ENCODE results near the gene TLE3.
"Not testable (repeated sequence)": the region's sequence is repeated elsewhere in the genome, so short reads cannot be mapped to it uniquely, and the experiment has no call there.

Gene TLE3

DNA sequence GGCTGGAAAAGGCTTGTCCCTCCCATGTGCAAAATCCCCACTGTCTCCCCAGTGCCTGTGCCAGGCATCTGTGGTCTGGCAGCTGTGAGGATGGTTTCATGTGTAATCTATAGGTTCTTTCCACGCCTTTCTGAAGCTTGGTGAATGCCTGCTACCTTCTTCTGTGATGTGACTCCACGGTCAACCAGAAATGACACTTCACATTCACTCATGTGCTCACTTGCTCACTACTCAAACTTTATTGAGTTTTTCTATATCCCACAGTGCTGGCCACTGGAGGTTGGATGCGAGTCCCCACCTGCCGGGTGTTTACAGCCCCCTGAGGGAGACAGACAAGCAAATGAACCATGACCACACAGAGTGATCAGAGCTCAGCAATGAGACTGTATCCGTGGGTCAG, 27.9 kb upstream of the TLE3 start:
- no peak for DNase-seq (ENCODE audit: low read depth)

DNA sequence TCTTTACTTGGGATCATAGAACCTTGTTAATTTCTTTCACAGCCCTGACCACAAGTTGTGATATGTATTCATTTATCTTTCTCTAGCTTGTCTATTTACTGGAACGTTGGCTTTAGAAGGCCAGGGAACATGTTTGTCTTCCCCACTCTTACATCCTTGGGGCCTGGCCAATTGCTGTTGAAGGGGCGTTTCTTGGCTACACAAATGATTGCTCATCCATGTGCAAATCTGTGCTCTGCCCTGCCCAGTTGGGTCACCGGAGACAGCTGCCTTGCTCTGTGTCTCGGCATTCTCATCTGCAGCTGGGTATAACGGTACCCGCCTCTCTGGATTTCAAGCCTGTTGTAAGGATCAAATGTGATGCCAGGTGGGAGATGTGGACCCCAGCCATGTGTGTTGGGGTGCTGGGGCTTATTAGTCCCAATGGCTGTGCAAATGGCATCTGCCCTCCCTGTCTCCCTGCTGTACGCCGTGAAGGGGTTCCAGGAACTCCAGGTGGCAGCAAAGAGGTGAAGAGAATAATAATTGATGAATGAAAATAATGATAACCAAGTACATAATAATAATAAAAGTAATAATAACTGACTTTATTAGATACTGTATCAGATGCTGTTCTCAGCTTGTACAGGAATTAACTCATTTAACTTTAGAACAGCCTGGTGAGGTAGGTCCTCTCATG, 24.0 kb upstream of the TLE3 start:
- DNase-seq (ENCODE audit: low read depth), result no peak

DNA sequence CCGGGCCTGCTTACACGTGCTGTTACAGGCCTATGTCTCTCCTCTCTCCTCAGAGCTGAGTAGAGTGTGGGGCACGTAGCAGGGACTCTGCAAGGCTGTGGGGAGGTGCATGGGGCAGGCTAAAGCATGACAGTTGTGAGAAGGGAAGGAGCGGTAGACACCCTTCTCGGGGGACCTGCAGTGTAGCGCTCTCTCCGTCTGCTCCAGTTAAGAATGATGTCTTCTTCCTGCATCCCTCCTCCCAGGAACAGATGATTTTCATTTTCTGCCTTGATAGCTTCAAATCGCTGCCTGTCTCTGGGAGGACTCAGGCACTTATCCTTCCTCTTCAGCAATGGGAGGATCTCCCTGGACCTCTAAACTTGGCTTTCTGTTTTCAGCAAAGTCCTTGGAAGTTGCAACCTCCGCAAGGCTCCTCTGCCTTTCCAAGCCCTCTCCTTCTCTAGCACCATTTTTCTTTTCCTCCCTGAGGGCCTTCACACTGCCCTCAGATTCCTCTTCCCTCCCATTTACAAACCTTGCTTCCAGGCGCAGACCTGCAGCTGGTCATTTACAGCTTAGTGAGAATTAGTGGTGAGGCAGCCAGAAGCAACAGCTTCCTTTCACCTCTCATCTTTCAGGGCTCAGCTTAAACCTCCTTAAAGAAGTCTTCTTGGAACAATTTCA, 23.4 kb upstream of the TLE3 start:
- no peak for DNase-seq (ENCODE audit: low read depth)

DNA sequence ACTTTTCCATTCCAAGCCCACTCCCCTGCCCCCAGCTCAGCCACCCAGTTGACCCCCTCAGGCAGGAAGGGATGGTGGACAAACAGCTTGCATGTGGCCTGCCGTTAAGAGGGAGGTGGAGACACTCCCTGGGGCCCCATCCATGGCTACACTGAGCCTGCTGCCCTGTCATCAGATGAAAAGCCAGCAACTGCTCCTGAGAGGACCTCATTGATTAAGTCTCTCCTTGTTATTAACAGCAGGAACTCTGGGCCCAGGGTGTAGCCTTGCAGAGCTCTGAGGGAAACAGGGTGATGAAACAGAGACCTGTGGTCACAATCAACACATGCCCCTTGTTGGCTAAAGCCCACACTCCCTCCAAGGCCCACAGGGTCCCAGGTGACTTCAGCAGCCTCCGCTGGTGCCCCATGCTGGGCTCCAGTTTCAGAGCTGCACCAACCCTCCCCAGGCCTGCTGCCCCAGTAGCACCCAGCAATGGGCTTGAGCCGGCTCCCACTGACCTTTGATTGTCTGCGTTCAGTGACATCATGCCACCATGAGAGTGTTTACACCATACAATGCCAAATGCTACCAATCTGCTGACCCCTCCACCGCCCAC, 22.3 kb upstream of the TLE3 start:
- DNase-seq (ENCODE audit: low read depth), result no peak

DNA sequence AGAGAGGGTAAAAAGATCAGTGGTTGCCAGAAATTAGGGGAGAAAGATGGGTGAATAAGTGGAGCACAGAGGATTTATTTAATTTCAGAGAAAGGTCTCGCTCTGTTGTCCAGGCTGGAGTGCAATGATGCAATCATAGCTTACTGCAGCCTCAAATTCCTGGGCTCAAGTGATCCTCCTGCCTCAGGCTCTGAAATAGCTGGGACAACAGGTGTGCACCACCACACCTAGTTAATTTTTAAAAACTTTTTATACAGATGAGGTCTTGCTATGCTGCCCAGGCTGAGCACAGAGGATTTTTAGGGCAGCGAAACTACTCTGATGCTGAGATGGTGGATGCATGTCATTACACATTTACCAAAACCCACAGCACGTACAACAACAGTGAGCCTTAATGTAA, 20.9 kb upstream of the TLE3 start:
- no peak for DNase-seq (ENCODE audit: low read depth)

DNA sequence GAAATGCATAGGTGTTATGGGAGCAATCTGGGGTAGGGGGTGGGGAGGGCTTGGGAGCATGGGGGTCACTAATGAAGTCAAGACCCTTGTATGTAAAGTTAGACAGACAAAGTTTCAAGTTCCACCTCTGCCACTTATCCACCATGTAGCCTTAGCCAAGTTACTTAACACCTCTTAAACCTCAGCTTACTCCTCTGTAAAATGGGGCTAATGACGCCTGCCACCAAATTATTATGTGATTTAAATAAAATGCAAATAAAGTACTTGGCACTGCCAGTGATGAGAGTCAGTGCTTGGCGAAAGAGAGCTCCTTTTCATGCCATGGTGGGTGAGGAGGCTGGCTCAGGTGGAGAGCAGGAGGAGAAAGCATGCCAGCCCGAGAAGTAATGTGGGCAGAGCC, 18.6 kb upstream of the TLE3 start:
- DNase-seq (ENCODE audit: low read depth), result no peak

DNA sequence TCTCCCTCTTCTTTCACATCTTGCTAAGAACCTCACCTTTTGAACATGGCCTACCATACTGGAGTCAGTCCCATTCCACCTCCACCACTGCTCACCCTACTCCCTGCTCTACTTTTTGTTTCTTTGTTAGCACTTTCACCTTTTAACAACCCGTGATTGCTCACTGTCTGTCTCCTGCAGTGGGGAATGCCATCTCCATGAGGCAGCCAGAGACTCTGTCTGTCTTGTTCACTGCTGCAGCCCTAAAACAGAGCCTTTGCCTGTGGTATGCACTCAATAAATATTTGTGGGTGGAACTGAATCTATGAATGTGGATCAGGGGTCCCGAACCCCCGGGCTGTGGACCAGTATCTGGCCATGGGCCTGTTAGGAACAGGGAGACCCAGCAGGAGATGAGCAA, 16.5 kb upstream of the TLE3 start:
- DNase-seq (ENCODE audit: low read depth), result no peak

DNA sequence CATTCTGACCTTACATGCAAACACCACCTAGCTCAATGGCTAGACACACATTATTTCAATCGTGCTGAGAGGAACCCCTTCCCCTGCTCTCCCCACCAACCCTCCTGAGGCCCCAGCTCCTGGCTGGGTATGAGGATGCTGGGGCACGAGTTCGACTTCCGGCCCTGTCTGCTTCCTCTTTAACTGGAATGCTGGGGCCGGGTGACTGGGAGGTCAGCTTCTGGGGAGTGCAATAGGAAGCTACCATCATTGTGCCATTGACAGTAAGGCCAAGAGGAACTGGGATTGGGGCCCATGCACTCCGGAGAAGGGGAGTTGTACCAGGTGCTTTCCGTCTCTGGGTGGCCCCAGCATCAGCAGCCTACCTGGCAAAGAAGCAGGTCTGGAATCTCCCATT, 15.6 kb upstream of the TLE3 start:
- DNase-seq (ENCODE audit: low read depth), result no peak

DNA sequence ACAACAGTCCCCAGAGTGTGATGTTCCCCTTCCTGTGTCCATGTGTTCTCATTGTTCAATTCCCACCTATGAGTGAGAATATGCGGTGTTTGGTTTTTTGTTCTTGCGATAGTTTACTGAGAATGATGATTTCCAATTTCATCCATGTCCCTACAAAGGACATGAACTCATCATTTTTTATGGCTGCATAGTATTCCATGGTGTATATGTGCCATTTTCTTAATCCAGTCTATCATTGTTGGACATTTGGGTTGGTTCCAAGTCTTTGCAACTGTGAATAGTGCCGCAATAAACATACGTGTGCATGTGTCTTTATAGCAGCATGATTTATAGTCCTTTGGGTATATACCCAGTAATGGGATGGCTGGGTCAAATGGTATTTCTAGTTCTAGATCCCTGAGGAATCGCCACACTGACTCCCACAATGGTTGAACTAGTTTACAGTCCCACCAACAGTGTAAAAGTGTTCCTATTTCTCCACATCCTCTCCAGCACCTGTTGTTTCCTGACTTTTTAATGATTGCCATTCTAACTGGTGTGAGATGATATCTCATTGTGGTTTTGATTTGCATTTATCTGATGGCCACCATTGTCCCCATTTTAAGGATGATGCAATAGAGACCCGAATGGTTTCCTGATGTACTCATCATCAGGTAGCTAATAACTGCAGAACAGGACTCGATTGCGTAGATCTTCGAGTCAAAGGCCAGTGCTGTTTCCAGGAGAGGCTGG, 15.0 kb upstream of the TLE3 start:
- not testable (repeated sequence) for DNase-seq (ENCODE audit: low read depth)

DNA sequence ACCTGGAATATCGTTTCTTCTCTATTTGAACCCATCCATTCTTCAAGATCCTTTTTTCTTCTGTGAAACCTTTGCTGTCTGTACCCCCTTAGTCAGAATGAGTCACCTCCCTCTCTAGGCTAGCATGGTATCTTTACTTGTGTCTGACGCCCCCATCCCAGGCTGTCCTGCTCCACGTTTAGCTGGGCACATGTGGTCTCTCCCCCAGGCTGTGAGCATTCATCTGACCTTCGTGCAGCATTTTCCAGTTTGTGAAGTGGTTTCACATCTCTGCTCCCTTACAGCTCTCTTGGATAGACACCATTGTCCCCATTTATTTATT, 14.3 kb upstream of the TLE3 start:
- DNase-seq (ENCODE audit: low read depth), result no peak

DNA sequence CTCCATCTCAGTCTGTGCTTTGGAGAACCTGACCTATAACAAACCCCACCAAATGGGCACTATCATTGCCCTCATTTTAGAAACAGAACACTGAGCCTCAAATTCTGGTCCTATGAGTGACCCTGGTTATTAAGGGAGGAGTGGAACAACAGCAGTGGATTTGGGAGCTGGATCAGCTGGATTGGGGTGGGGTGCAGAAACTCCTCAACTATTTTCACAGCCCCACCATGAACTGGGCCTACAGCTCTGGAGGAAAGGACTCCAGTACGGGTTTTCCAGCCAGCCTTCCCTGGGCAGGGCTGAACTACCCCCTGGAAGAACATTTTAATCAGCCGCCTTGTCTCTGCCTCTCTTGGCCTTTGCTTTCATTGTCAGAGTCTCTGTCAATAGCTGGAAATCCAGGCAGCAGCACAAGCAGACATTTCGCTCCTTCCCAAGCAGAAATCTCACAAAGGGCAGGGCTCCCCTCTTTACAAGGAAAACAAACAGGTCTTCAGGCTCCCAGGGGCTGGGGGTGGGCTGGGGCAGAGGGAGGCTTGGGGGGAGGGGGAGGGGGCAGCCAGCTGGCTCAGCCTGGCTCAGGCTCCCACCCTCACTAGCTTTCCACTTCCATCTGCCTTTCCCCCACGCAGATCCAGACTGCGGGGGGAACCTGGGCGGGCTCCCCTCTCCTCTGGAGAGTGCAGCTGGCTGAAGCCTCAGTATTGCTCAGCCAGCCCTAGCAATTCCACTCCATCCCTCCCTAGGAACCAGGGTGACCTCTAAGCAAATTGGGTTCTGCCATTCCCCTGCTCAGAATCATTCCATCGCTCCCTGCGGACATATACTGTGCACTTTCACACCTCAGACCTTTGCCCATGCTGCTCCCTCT, 13.7 kb upstream of the TLE3 start:
- peak; percentile 90 for DNase-seq (ENCODE audit: low read depth)

DNA sequence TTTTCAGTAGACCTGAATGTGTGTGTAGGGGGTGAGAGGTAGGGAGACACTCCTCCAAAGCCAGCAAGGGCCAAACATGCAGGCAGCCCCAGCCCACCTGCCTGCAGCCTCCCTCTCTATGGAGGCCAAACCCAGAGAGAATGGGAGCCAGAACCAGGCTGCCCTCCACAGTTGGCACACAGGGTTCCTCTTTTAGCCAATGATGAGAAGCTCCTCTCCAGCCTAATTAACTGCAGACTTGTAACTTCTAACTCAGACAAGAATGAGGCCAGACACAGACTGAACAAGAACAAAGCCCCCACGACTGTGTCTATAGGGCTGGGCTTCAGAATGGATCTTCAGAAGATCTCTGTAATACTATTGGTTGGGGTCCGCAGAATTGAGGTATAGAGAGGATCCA, 12.3 kb upstream of the TLE3 start:
- no peak for DNase-seq (ENCODE audit: low read depth)

DNA sequence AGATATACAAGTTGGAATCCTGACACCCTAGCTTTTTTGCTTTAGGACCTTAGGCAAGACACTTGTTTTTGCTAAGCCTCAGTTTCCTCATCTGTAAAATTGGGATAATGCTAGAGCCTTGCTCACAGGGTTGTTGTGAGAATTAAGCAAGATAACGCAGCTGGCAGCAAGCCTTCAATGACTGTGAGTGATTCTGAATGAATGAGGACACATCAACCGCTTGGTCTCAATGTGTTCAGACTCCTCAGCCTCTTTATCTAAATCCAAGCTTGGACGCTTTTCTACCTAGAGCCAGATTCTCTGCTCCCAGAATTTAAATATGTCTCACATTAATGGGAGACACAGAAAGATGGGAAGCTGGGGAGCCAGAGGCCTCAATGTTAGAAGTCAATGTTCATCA, 11.8 kb upstream of the TLE3 start:
- DNase-seq (ENCODE audit: low read depth), result no peak

DNA sequence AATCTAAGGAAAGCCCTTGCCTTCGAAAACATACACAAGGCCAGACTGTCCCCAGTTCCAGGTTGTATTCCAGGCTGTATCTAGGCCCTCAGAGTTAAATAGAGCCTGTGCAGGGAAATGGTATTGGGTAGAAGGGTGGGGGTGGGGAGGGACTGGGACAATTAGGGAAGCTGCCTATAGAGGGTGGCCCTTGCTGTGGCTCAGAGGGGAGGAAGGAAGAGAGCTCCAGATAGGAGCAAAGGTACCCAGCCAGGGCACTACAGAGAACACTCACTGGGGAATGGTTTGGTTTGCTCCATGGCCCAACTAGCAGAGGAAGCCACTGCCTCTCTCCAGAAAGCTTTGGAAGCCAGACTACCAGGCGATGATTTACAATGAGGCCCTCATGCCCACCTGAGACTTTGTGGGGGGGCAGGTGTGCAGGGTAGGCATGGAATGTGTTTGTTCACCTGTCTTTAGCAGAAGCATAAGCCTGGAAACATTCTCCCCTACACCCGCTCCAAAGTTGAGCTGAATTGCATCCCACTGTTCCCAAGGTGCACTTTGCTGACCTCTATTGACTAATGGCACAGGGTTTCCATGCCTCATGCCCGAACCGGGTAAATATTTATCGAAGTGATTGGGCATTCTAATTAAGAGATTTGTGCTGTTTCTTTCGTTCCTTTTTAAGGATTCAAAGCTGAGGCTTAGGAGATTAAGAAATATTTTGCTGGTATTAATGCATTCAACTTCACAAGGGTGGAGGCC, 6.3 kb upstream of the TLE3 start:
- DNase-seq (ENCODE audit: low read depth), result no peak

DNA sequence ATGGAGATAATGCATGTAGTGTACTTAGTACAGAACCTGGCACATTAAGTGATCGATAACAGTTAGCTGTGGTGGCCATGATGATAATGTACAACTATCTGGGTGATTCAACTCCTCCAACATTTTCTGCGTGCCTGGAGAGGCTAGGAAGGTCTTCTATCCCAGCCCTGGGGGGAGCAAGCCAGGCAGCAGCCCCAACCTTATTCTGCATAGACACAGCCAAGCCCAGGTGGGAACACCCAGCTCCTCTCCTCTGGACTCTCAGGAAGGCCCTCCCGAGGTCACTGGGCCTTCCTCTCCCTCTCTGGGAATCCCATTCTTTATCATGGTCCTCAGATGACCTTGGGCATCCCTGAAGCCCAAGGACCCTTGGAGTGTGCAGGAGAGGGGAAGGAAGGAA, 5.1 kb upstream of the TLE3 start:
- DNase-seq (ENCODE audit: low read depth), result no peak

DNA sequence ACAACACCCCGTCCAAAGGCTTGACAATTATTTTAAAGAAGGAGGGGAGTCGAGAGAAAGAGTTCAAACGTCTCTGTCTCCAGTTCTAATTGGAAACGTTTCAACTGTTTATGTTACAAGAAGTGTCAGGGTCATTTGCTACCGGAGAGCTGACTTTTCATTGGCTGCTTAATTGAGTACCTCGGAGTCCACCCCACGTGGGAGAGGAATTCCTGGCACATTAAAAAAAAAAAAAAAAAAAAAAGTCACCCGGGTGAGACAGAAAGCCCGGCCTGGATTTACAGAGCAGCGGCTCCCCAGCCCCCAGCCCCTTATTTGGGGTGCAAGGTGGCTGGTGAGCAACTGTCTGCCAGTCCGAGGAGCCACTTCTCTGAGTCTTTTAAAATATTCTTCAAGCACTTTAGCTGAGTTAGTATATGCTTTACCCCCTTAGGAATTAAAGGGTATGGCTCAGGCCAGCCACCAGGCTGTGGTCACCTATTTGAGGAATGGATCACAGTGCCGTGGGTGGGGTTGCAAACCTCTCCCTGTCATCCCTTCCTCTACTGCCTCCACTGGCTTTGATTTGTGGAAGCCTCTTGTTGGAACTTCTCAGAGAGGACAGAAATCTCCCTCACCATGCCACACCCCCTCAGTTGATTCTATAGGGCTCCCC, 3.9 kb upstream of the TLE3 start:
- no peak for DNase-seq (ENCODE audit: low read depth)

DNA sequence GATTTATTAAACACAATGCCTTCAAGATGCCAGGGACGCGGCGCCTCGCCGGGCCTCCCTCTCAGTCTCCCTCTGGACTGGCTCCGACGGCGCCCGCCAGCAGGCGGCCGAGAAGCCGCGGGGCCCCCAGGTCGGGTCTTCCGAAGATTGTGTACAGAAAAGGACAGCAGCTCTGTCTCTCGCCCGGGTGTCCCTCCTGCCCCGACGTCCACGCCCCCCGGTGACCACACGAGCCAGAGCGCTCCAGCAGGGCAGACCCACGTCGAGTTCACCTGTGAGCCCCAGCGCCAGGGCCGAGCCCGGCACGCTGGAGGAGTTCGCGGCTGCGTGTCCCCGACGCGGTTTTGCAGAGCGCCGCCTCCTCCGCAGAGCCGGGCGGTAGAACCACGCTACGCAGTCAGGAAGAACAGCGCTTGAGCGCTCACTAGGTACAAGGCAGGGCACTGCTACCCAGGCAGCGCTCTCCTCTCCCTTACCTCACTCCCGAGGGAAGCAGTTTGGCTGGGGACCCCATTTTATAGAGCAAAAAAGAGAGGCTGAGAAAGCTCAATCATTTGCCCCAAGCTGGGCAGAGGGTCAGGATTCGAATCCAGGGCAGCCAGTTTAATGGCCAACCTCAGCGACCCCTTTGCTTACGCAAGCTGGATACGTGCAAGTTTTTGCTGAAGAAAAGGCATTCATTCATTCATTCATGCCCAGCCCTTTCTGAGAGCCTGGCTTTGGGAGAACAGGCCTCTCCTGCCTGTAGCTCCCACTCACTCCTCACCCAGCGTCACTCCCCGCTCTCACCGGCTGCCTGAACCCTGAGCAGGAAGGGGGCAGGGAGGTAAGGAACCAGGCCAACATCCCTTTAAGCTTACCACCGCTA, 3.0 kb upstream of the TLE3 start:
- no peak for DNase-seq (ENCODE audit: low read depth)

DNA sequence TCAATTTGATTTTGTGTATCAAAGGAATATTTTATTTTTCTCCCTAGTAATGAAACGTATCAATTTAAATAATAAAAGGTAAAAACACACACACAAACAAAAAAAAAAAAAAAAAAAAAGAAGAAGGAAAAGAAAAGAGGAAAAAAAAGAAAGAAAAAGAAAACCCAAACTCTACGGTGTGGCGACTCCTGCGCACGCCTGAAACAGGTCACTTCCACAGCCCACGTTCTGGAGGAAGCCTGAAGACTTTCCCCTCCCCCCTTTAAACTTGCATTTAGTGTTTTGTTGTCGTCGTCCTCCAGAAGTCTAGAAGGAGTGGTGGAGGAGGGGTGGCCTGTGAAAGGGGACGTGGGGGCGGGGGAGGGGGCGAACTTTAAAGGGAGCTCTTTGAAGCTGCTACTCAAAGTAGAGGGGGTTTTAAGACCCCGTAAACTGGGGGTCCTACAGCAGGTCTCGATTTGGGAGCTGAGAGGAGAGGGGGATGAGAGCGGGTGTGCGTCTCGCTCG, 2.3 kb upstream of the TLE3 start:
- no peak for DNase-seq (ENCODE audit: low read depth)

DNA sequence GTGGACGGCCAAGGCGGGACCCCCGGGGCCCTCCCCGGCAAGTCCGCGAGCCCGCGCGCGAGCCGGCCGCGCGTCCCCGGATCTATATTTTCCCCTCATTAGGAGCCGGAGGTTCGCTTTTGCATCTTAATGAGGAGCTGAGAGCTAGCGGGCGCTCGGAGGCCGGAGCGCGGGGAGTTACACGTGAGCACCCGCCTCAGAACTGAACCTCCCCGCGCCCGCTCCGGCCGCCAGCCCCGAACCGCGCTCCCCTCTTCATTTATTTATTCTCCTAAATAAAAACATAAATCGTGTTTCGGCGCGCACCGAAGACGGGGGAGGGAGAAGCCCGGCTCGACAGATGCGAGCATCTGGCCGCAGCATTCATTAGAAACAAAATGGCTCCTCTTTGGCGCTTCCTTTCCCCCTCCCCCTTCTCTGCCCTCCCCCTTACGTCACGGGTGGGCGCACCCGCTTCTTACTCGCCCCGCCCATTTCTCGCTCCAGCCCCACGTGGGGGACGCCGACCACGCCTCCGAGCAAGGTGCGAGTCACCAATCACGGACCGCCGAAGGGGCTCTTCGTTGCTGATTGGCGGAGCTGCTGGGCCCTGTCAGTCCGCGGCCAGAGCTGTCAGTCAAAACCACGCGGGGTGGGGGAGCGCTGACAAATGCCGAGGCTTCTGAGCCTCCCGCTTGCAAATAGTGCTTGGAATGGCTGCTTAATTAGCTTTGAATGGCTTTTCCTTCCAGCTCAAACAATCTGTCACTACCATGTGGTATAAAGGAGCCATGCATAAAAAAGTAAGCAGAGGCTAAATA, 1.6 kb upstream of the TLE3 start:
- DNase-seq (ENCODE audit: low read depth), result peak; percentile 99
